Stimulated activated CD4-positive, alpha-beta T cell treated with anti-CD3 and anti-CD28 coated beads, Interleukin-15, amount 100 ng/mL, for 48 hours (primary cell): ENCODE results near the gene CATSPER3.

Experiments used
- DNase-seq, 2 donors: peaks; one replicate each; pipeline ENCODE4 v3.0.0-alpha.2; 2020; ENCODE audit warnings: low read depth in 2 of 2

The CATSPER3 gene

DNA sequence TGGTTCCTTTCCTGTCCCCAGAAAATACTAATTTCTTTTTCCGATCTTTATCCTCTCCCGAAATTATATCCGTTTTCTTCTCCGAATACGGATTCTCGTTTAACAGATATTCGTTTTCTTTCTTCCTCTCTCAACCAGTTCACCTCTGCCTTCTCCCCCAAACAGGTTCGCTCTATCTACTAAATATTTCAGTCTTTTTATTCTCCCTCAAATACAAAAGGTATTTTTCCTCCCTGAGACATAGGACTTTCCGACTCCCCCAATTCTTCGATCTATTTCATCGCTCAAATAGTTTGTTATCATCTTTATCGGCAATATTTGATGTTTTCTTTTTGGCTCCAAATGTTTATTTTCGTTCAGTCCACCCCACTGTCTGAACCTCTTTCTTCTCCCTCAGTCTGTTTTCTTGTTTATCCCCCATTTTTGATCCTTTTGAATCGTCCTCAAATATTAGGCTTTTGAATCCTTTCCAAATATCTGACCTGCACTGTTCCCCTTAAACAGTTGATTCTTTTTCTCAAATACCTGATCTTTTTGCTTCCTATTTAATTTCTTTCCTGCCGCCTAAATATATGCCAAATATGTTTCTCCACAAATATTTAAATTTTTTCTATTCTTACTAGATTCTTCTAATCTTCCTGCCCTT, 61.9 kb downstream of the CATSPER3 start:
- no peak for DNase-seq

GRCh38 chr5:135030123-135030955, 62.6 kb downstream of the CATSPER3 start:
- no peak for DNase-seq

DNA sequence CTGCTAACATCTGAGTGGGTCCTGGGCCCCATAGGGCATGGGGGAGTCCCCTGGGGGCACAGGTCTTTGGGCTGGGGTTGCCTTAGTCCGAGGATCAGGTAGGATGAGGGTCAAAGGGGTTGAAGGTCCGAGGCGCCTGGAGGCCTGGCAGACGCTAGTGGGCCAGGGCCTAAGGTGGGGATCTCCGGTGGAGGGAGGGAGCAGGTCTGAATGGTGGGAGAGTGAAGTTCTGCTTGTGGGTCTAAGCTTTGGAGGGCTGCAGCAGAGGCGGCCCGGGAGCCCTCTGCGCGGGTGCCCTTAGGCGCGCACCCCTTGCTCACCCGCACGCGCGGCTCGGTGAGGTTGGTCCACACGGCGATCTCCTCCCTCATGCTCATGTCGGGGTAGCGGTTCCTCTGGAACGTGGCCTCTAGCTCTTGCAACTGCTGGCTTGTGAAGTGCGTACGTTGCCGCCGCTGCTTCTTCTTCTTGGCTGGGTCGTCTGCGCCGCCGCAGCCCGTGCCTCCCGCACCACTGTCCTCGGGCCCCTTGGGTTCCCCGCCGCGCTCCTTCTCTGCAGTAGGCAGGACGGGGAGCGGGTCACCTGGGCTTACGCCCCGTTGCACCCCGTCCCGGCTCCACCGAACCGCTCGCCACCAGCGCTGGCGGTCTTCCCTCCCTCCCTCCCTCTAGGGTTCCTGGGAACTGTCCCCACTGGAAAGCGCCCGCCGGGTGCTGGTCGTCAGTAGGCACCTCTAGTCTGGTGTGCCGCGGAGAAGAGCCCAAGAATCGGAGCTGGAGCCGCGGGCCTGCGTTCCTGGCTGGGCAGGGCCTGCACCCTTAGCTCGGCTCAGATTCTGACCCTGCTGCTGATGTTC, 63.5 kb downstream of the CATSPER3 start:
- DNase-seq, result no peak

DNA sequence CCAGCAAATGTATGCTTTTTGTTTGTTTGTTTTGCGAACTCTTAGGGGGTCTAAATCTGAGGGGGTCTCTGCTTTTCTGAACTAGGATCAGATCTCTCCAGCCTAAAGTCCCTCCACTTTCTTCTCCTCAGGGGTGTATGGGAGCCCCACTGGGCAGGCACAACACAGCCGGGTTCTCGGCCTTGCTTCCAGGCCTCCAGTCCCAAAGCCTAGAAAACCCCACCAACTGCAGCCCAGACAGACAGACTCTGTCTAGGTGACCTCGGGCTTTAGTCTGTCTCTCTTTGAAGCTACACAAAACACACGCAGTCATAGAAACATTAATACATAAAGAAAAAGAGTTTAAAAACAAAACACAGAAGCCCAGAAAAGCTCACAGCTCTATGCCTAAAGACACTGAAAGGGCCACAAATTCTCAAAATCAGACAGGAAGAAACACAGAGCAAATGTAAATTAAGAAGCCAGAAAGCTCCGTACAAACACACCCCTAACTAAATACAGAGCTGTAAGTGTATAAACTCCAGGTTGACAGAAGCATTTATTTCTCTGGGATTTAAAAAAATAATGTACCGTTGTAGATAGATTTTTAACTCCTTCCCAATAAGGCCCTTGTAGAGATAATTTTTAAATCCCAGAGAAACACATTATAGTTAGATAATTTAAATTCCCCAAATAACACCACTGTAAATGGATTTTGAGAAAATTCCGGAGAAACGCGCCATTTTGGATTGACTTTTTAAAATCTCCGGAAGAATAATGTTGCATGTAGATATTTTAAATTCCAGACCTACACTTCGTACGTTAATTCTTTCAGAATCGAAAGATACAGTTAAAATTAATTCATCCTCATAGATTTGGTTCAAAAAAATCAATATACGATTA, 64.3 kb downstream of the CATSPER3 start:
- DNase-seq, result no peak

DNA sequence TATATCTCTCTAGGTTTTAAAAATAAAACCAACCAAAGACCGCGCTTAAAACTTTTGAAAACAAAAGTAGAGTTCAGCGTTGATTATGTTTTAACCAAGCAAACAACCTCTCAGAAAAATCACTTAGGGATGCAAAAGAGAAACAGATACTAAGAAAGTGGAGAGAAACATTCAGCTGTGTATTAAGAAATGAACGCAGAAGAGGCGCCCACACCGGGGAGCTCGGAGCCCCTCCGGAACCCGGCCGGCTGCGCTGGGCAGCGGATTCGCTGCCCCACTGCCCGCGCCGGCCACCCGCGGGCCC, 64.9 kb downstream of the CATSPER3 start:
- DNase-seq, result no peak

DNA sequence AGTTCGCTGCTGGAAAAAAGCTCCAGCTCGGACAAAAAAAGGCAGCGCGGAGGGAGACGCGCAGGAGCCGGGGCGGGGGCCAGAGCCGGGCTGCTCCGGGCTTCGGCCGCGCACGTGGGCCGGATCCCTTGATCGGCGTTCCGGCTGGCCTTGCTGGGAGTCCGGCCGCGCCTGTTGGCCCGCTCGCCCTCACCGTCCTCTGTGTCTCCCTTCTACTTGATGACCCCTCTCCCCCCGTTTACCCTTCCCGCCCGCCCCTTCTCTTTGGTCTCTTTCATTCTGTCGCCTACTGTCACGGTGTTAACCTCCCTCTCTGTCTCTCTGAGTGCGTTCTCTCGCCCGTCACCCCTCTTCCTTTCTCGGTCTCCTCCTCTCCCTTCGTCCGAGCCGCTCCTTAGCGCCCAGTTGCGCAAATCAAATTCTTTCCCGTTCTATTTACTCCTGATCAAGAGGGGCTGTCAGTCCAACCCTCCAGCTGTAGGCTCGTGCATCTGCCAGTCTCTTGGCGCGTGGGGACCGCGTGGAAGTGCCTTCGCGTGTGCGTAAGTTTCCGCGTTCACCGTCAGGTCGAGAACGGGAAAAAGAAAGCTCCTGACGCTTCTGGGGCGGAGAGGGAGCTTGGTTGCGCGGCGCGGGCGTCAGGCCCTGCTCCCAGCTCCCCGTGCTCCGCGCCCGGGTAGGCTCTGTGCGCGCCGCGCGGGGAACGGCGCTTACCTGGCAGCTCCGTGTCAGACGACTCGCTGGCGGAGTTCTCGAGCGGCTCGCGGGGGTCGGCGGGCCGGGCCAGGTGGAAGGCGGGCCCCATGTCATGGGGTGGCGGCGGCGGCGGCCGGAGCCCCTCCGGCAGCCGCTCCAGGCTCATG, 65.5 kb downstream of the CATSPER3 start:
- no peak for DNase-seq

DNA sequence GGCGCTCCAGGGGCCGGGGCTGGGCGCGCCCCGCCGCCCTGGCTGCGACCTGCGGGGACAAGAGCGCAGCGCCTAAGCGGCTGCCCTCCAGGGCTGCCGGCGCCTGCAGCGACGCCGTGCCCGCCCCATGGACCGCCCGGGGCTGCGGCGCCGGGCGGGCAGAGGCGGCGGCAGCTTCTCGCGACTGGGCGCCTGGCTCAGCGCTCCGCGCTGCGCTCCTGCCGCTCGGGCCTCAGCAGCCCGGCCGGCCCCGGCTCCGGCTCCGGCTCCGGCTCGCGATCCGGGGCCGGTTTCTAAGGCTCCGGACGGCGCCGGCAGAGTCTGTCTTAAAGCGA, 66.2 kb downstream of the CATSPER3 start, which contains the start of gene PITX1:
TSS of gene PITX1 (minus strand) at position 328 of the 335 bp plus-strand sequence. CDS start 347 bp downstream, outside the sequence.
- DNase-seq, result no peak

GRCh38 chr5:135034236-135034962, 66.7 kb downstream of the CATSPER3 start:
- no peak for DNase-seq

- no peak for DNase-seq
These were observed 67.4 kb downstream of the CATSPER3 start for GRCh38 chr5:135034963-135035677.

DNA sequence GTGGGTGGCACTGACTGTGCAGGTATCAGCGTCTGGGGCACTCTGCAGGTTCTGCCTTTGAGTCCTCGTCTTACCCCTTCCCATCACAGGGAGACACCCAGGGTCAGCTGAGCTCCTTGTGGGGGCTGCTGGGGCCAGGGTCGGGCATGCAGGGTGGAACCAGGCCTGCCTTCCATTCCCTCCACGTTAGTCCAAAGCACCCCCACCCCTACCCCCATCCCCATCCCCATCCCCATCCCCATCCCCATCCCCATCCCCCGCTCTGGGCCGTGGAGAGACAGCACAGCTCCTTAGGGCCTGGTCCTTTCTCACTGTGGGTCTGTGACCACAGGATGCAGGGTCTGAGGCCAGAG, 67.9 kb downstream of the CATSPER3 start:
- DNase-seq, result no peak

GRCh38 chr5:135036405-135036804, 68.7 kb downstream of the CATSPER3 start:
- no peak for DNase-seq

- DNase-seq, result no peak
These were observed 70.0 kb downstream of the CATSPER3 start for GRCh38 chr5:135037519-135038204.

DNA sequence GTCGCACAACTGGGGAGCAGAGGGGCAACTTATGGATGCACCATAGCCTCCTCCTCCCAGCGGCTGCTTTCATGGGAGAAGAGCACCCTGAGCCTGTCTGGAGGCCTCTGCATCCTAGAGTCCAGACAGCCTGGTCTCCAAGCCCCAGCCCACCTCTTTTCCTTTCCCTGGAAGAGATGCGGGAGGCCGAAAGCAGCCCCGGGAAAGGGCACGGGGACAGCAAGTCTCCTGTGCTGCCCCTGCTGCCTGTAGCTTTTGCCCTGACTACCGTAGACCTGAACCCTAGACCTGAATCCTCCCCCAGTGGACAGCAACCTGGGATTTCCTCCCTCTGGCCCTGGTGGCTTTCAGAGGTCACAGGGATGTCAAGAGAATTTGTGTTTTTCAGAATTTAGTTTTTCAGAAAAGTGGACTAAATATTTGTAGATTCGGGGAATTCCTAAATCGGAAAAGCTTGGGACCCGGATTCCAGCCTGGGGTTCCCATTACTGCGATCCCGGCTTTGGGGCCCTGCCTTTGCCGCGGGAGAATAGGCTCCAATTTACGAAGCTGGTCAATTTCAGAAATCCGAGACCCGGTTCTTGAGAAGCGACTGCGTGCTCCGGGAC, 70.6 kb downstream of the CATSPER3 start:
- no peak for DNase-seq

- no peak for DNase-seq
These were observed 71.1 kb downstream of the CATSPER3 start for GRCh38 chr5:135038813-135039270.

DNA sequence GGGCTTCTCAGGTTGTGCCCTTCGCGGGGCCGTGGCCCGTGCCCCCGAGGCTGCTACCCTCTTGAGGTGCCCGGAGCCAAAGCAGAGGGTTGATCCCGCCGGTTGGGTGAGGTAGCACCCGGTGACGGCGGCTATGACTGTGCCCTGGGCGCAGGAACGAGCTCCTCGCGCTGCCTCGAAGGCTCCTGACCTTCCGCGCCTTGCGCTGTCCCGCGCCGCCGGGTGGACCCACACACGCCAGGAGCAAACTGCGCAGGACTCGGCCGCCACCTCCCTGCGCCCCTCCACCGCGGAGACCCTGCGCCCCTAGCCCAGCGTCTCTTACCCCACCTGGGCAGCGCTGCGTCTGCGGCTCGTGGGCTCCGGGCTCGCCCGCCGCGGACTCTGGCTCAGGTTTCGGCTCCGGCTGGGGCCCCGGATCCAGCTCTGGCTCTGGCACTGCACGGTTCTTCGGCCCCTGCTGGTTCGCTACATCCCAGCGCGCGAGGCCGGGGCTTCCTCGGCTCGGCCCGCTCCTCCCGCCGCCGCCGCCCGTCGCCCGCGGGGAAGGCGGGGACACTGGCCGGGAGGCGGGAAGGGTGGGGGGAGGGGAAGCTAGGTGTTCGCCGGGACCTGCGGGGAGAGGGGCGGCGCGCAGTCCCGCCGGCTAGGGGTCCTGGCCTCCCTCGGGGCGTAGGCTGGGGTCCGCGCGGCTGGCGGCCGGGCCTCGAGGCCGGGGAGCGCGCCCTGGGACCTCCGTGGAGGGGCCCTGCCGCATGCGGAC, 71.7 kb downstream of the CATSPER3 start:
- DNase-seq, result no peak

DNA sequence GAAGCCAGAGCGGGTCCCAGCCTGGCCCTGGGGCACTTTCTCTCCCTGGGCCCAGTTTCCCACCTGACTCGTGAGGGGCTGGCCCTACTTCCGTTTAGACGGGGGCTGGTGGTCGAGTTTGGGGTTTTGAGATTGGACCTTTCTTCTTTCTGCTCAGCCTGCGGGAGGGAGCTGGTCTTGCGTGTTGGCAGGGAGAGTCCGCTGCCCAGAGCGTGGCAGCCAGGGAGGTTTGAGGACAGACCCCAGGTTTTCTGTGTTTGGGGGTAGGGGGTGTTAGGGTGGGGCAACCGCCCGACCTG, 72.3 kb downstream of the CATSPER3 start:
- DNase-seq, result no peak

DNA sequence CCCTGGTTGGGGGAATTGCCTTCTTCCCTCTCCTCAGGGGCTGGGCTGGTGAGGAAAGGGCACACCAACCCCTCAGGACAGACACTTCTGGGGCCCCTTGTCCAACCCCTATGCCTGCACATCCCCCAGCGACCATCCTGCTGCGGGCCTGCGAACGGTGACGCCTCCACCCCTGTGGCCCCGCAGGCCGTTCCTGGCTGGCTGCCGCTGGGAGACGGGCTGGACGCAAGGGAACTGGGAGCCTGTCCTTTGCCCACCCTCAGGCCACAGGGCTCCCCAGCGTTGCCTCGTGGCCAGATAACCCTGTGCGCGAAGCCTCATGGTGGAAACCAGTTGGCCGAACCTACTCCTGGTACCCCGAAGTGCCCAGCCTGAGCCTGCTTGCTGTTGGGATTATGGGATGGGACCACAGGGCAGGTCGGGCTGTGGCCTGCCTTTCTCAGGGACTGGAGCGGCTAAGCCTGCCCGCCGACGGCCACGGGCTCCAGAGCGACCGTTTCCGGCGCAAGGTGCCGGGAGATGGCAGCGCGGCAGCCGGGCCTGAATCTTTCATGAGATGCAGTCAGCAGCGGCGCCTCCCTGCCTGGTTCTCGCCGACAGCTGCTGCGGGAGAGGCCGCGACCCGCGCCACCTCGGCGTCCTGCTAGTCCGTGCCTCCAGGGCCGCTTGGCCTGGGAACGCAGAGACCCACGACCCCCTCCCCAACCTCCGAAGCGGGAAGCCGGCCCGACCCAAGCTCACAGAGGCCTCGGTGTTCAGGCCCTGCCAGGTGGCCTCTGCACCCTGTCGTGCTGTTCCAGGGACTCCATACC, 72.8 kb downstream of the CATSPER3 start:
- DNase-seq, result no peak
